Peyer's patch (tissue), 4 donors: ENCODE data around the gene CEBPG. TPM values are rescaled to one million over a fixed set of nuclear protein-coding genes. Genes with fewer than 3 reads are reported as not detected.

ENCODE experiments used
- DNase-seq, 3 donors: peaks; one replicate each; pipeline ENCODE4 v3.0.0-alpha.2; 2017 to 2019
- H3K27ac ChIP-seq, 4 donors: fragments of 200-600 bp; sonication (generic); one replicate each; pipeline ENCODE4 v1.5.1; 2016 to 2019
- H3K27me3 ChIP-seq, 2 donors: fragments of 200-600 bp; sonication (generic); one replicate each; pipeline ENCODE4 v1.5.1; 2019
- H3K36me3 ChIP-seq, 3 donors: fragments of 200-600 bp; sonication (generic); one replicate each; pipeline ENCODE4 v1.5.1; 2016 to 2019
- H3K4me1 ChIP-seq, 4 donors: fragments of 200-600 bp; sonication (generic); one replicate each; pipeline ENCODE4 v1.5.1; 2016 to 2019
- H3K4me3 ChIP-seq, 4 donors: fragments of 200-600 bp; sonication (generic); 1 replicate in 3 of 4; 2 replicates in 1 of 4; pipeline ENCODE4 v1.5.1; 2016 to 2019; ENCODE audit warnings: mild to moderate bottlenecking in 1 of 4
- H3K9me3 ChIP-seq, 4 donors: fragments of 200-600 bp; sonication (generic); one replicate each; pipeline ENCODE4 v1.5.1; 2016 to 2019; ENCODE audit warnings: mild to moderate bottlenecking in 1 of 4
- CTCF ChIP-seq, 6 experiments: fragments of 450-650 bp in 4 of 6; fragments of 200-600 bp in 2 of 6; sonication (generic) in 1 of 6; IDR thresholded peaks; one replicate each; pipeline ENCODE4 v1.5.1; 2017 to 2019; ENCODE audit warnings: antibody characterized with exemption in 6 of 6, mild to moderate bottlenecking in 3 of 6, moderate library complexity in 1 of 6
- POLR2A ChIP-seq, 2 donors: fragments of 450-650 bp; IDR thresholded peaks; one replicate each; pipeline ENCODE4 v1.5.1; 2017; ENCODE audit warnings: antibody characterized with exemption in 2 of 2, mild to moderate bottlenecking in 2 of 2, moderate library complexity in 2 of 2
- total RNA-seq, 4 donors: library from RNA; depleted of rRNA; stranded (reverse); fragments of >200 nt; gene quantifications; one replicate each; pipeline ENCODE4 v1.1.0, GENCODE V29; 2016

The CEBPG gene
- total RNA-seq, 4 donors from 2014 or later, result 33.0 to 75.5 (median 50.5) TPM

DNA sequence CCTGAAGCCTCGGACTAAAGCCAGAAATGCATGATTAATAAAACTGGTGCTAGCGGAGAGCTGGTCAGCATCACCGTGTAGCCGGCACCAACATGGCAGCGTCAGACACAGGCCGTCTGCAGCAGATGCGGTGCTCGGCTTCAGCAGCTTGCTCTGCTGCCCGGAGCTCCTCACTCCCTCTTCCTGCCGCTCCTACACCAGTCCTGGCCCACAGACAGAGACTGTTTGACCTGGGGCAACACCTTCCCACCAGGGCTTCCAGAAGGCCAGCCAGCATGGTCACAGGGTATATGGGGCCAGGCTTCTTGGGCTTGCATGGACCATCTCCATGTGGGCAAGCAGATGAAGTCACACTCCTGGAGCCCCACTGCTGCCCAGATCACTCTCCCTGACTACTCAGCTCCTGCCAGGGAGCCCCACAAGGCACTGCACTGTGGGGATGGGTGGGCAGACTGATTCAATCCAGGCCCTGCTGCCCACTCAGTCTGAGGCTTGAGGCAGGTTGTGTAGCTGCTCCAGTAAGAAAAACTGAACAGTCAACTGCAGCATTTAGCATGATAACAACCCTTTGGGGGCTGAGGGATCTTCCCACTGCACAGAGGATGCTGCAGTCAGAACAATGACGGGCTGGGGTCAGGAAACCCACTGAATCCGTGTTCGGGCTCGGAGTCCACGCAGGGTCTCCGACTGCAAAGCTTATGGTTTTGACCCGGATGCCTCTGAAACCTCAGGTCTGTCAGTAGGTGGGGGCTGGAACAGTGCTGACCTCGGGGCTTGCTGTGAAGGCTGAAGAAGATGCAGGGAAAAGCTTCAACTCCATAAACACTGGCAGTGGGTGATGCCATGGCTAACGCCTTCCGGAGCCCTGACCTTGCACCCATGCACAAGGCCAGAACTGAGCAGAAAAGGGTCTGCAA lies 45.6 kb downstream of the CEBPG start:
- no peak for DNase-seq
- H3K27me3 ChIP-seq, result no peaks in the 10 kb centered on the region

GRCh38 chr19:33419788-33420130 lies 46.2 kb downstream of the CEBPG start:
- Histone ChIP-seq H3K27me3 (no peaks in the 10 kb centered on the region), H3K4me3 (no peak overlapping the region), H3K9me3 (no peaks in the 10 kb centered on the region), H3K36me3 (peaks cover 0 to 18% (median 0%) of the 10 kb centered on the region in 3 donors), H3K27ac (no peak overlapping the region), H3K4me1 (no peaks in the 10 kb centered on the region)
- DNase-seq, result no peak
- TF ChIP-seq POLR2A (IDR thresholded peaks at IDR 0.05) (no peak), CTCF (IDR thresholded peaks at IDR 0.05) (no peak)

More for the DNA sequence above, 45.6 kb downstream of the CEBPG start:
- TF ChIP-seq POLR2A (IDR thresholded peaks at IDR 0.05) (no peak), CTCF (IDR thresholded peaks at IDR 0.05) (no peak)
- no peak overlapping the region for H3K4me3 ChIP-seq
- no peaks in the 10 kb centered on the region for H3K4me1 ChIP-seq
- no peak overlapping the region for H3K27ac ChIP-seq
- no peaks in the 10 kb centered on the region for H3K9me3 ChIP-seq
- H3K36me3 ChIP-seq, result peaks cover 0 to 23% (median 0%) of the 10 kb centered on the region in 3 donors

GRCh38 chr19:33420821-33421220 lies 47.3 kb downstream of the CEBPG start:
- Histone ChIP-seq H3K36me3 (peaks cover 0 to 18% (median 0%) of the 10 kb centered on the region in 3 donors), H3K27ac (no peak overlapping the region), H3K27me3 (no peaks in the 10 kb centered on the region), H3K4me3 (no peak overlapping the region), H3K9me3 (no peaks in the 10 kb centered on the region), H3K4me1 (no peaks in the 10 kb centered on the region)
- no peak for DNase-seq
- TF ChIP-seq CTCF (IDR thresholded peaks at IDR 0.05) (no peak), POLR2A (IDR thresholded peaks at IDR 0.05) (no peak)

GRCh38 chr19:33421368-33421767 lies 47.9 kb downstream of the CEBPG start:
- Histone ChIP-seq H3K4me1 (no peaks in the 10 kb centered on the region), H3K36me3 (peaks cover 0 to 18% (median 0%) of the 10 kb centered on the region in 3 donors), H3K4me3 (no peak overlapping the region), H3K27ac (no peak overlapping the region), H3K9me3 (no peaks in the 10 kb centered on the region), H3K27me3 (no peaks in the 10 kb centered on the region)
- DNase-seq, result no peak
- TF ChIP-seq CTCF (IDR thresholded peaks at IDR 0.05) (no peak), POLR2A (IDR thresholded peaks at IDR 0.05) (no peak)

GRCh38 chr19:33422369-33423180 lies 49.1 kb downstream of the CEBPG start:
- Histone ChIP-seq H3K4me3 (no peak overlapping the region), H3K4me1 (no peaks in the 10 kb centered on the region), H3K36me3 (peaks cover 0 to 18% (median 0%) of the 10 kb centered on the region in 3 donors), H3K27ac (no peak overlapping the region), H3K9me3 (no peaks in the 10 kb centered on the region), H3K27me3 (no peaks in the 10 kb centered on the region)
- TF ChIP-seq POLR2A (IDR thresholded peaks at IDR 0.05) (no peak), CTCF (IDR thresholded peaks at IDR 0.05) (no peak)
- DNase-seq, result no peak
